ENCODE data around the gene SRPK2. TPM values are rescaled to one million over a fixed set of nuclear protein-coding genes. Genes with fewer than 3 reads are reported as not detected.

The SRPK2 gene
- total RNA-seq, 1 experiment from 2014 or later, result 58.2 TPM

DNA sequence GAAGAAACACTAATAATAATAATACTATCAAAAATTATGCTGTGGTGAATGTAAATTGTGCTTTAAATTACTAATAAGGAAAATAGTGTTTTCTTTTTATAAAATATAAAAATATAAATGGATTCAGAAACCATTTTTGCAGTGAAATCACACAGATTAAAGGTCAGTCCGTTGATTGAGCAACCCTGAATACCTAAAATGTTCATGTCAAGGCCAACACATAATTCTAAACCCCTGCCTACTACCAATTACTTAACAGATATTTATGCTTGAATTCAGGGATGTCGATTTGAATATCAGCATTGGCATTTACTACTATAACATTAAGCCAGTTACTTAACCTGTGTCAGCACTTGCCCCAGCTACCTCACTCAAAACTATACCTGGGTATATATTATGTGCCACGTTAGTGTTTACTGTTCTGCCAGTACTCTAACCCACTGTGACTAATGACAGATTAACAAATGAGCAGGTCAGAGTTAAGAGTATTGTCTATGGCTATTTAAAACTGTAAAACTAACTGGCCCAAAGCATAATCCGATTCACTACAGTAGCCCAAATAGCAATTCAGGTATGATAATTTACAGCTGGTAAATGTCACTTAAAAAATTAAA, 209.7 kb downstream of the SRPK2 start:
- POLR2A ChIA-PET, result no interaction called here
- Histone ChIP-seq H3K36me3 (ENCODE audit: control insufficient read depth, insufficient read depth, low read length) (no peaks in the 10 kb centered on the region), H3K4me1 (ENCODE audit: control insufficient read depth, insufficient read depth, low read length) (no peaks in the 10 kb centered on the region), H3K27me3 (ENCODE audit: control insufficient read depth, insufficient read depth, low read length) (no peaks in the 10 kb centered on the region), H3K27ac (ENCODE audit: low read length) (no peak overlapping the region), H3K4me3 (ENCODE audit: low read depth in 2 of 2, low read length in 2 of 2) (no peak overlapping the region), H3K9me3 (ENCODE audit: control insufficient read depth, insufficient read depth, low read depth, low read length) (no peaks in the 10 kb centered on the region)
- DNase-seq (ENCODE audit: low read depth, low spot score) (no peak), ATAC-seq (0 out of 2 replicates have a peak, but pooled peaks have one; percentile 34)
- in situ Hi-C loops (cut with HindIII; ENCODE audit: low pct_unique_long_range_greater_than_20kb, low sequenced_read_pairs) (no loop called here), intact Hi-C loops (cut with micrococcal nuclease; ENCODE audit: unreplicated experiment) (no loop called here)
- TF ChIP-seq SIN3A (IDR thresholded peaks at IDR 0.05; ENCODE audit: borderline replicate concordance, insufficient read depth, low read depth, low read length) (no peak), TCF7L2 (IDR thresholded peaks at IDR 0.05; ENCODE audit: low read depth, low read length) (no peak), POLR2AphosphoS5 (IDR thresholded peaks at IDR 0.05; ENCODE audit: low read depth, low read length) (no peak)
- TF ChIP-seq, protein P1, sequence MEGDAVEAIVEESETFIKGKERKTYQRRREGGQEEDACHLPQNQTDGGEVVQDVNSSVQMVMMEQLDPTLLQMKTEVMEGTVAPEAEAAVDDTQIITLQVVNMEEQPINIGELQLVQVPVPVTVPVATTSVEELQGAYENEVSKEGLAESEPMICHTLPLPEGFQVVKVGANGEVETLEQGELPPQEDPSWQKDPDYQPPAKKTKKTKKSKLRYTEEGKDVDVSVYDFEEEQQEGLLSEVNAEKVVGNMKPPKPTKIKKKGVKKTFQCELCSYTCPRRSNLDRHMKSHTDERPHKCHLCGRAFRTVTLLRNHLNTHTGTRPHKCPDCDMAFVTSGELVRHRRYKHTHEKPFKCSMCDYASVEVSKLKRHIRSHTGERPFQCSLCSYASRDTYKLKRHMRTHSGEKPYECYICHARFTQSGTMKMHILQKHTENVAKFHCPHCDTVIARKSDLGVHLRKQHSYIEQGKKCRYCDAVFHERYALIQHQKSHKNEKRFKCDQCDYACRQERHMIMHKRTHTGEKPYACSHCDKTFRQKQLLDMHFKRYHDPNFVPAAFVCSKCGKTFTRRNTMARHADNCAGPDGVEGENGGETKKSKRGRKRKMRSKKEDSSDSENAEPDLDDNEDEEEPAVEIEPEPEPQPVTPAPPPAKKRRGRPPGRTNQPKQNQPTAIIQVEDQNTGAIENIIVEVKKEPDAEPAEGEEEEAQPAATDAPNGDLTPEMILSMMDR (IDR thresholded peaks at IDR 0.05), result no peak
- TF ChIP-seq, protein P2, sequence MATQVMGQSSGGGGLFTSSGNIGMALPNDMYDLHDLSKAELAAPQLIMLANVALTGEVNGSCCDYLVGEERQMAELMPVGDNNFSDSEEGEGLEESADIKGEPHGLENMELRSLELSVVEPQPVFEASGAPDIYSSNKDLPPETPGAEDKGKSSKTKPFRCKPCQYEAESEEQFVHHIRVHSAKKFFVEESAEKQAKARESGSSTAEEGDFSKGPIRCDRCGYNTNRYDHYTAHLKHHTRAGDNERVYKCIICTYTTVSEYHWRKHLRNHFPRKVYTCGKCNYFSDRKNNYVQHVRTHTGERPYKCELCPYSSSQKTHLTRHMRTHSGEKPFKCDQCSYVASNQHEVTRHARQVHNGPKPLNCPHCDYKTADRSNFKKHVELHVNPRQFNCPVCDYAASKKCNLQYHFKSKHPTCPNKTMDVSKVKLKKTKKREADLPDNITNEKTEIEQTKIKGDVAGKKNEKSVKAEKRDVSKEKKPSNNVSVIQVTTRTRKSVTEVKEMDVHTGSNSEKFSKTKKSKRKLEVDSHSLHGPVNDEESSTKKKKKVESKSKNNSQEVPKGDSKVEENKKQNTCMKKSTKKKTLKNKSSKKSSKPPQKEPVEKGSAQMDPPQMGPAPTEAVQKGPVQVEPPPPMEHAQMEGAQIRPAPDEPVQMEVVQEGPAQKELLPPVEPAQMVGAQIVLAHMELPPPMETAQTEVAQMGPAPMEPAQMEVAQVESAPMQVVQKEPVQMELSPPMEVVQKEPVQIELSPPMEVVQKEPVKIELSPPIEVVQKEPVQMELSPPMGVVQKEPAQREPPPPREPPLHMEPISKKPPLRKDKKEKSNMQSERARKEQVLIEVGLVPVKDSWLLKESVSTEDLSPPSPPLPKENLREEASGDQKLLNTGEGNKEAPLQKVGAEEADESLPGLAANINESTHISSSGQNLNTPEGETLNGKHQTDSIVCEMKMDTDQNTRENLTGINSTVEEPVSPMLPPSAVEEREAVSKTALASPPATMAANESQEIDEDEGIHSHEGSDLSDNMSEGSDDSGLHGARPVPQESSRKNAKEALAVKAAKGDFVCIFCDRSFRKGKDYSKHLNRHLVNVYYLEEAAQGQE (IDR thresholded peaks at IDR 0.05; ENCODE audit: insufficient read depth in 1 of 2, low read depth in 2 of 2, low read length in 1 of 2), result no peak
- CTCF ChIA-PET, result no interaction called here
- BruUV-seq (replicated peaks), result no TSS peak

DNA sequence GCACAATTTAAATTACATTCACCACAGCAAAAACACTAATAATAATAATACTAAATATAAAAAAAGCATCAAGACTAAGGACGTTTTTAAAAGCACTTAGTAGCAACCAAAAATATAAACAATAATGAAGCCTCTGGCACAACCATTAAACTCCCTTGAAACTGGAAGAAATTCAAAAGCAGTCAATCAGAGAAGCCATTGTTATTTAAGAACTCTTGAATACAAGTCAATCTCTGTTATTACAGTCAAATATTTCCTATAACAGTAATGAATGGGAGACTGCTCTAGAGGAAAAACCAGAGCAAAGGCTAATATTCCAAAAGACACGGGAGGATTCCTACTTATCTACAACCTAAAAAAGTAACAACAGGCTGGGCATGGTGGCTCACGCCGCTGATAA, 210.5 kb downstream of the SRPK2 start:
- ATAC-seq (no peak), DNase-seq (ENCODE audit: low read depth, low spot score) (no peak)
- no peak overlapping the region for H3K4me3 ChIP-seq (ENCODE audit: low read depth in 2 of 2, low read length in 2 of 2)
- H3K36me3 ChIP-seq (ENCODE audit: control insufficient read depth, insufficient read depth, low read length), result no peaks in the 10 kb centered on the region
- H3K9me3 ChIP-seq (ENCODE audit: control insufficient read depth, insufficient read depth, low read depth, low read length), result no peaks in the 10 kb centered on the region
- in situ Hi-C loops (cut with HindIII; ENCODE audit: low pct_unique_long_range_greater_than_20kb, low sequenced_read_pairs), result no loop called here
- no TSS peak for BruUV-seq (replicated peaks)
- no peaks in the 10 kb centered on the region for H3K4me1 ChIP-seq (ENCODE audit: control insufficient read depth, insufficient read depth, low read length)
- no peak overlapping the region for H3K27ac ChIP-seq (ENCODE audit: low read length)
- intact Hi-C loops (cut with micrococcal nuclease; ENCODE audit: unreplicated experiment), result no loop called here
- no peaks in the 10 kb centered on the region for H3K27me3 ChIP-seq (ENCODE audit: control insufficient read depth, insufficient read depth, low read length)
- CTCF ChIA-PET, result interaction anchor here (0.7 kb wide), 1 partner anchor 240 kb away, joined by 8 read pairs; no protein-coding TSS in a partner anchor
- POLR2A ChIA-PET, result no interaction called here
- TF ChIP-seq, protein P1 (IDR thresholded peaks at IDR 0.05), result no peak
- TF ChIP-seq SIN3A (IDR thresholded peaks at IDR 0.05; ENCODE audit: borderline replicate concordance, insufficient read depth, low read depth, low read length) (no peak), TCF7L2 (IDR thresholded peaks at IDR 0.05; ENCODE audit: low read depth, low read length) (no peak), POLR2AphosphoS5 (IDR thresholded peaks at IDR 0.05; ENCODE audit: low read depth, low read length) (no peak)
- TF ChIP-seq, protein P2 (IDR thresholded peaks at IDR 0.05; ENCODE audit: insufficient read depth in 1 of 2, low read depth in 2 of 2, low read length in 1 of 2), result no peak
